Nephron (organoid): Measurements from ENCODE around the gene TBX20.
"Not testable (repeated sequence)": the region's sequence is repeated elsewhere in the genome, so short reads cannot be mapped to it uniquely, and the experiment has no call there.

Experiments used
- H3K27ac Mint-ChIP-seq, 3 experiments: 2 replicates each; pipeline ENCODE4 v1.8.0; 2020; ENCODE audit warnings: mixed read lengths in 3 of 3, mild to moderate bottlenecking in 2 of 3, moderate library complexity in 1 of 3
- H3K27me3 Mint-ChIP-seq: 2 replicates; pipeline ENCODE4 v1.8.0; 2021; ENCODE audit warnings: low read depth, mild to moderate bottlenecking, moderate library complexity, mixed read lengths
- H3K36me3 Mint-ChIP-seq: 2 replicates; pipeline ENCODE4 v1.8.0; 2020; ENCODE audit warnings: low read depth, mixed read lengths
- H3K4me1 Mint-ChIP-seq: 2 replicates; pipeline ENCODE4 v1.8.0; 2020; ENCODE audit warnings: mixed read lengths
- H3K4me3 Mint-ChIP-seq, 3 experiments: 2 replicates each; pipeline ENCODE4 v1.8.0; 2020; ENCODE audit warnings: mild to moderate bottlenecking in 3 of 3, mixed read lengths in 3 of 3, moderate library complexity in 2 of 3
- H3K9me3 Mint-ChIP-seq: 2 replicates; pipeline ENCODE4 v1.8.0; 2020; ENCODE audit warnings: mixed read lengths
- CTCF ChIP-seq, 3 experiments: fragments of 200-600 bp; sonication (generic); IDR thresholded peaks; one replicate each; pipeline ENCODE4 v1.5.0; 2021; ENCODE audit warnings: antibody characterized with exemption in 3 of 3; ENCODE audit not compliant: unreplicated experiment in 3 of 3

The TBX20 gene

GRCh38 chr7:35198370-35199140 lies 55.3 kb downstream of the TBX20 start:
- not testable (repeated sequence) for H3K27me3 Mint-ChIP-seq, H3K27ac Mint-ChIP-seq, H3K4me1 Mint-ChIP-seq, H3K36me3 Mint-ChIP-seq, H3K9me3 Mint-ChIP-seq, H3K4me3 Mint-ChIP-seq

GRCh38 chr7:35191571-35191970 lies 62.3 kb downstream of the TBX20 start:
- not testable (repeated sequence) for H3K27ac Mint-ChIP-seq, H3K4me1 Mint-ChIP-seq, H3K9me3 Mint-ChIP-seq, H3K36me3 Mint-ChIP-seq, H3K4me3 Mint-ChIP-seq
- H3K27me3 Mint-ChIP-seq: peaks cover 26% of the 10 kb centered on the region

GRCh38 chr7:35190146-35190773 lies 63.6 kb downstream of the TBX20 start:
- H3K4me1 Mint-ChIP-seq, H3K27ac Mint-ChIP-seq, H3K9me3 Mint-ChIP-seq, H3K36me3 Mint-ChIP-seq: not testable (repeated sequence)
- Mint-ChIP-seq H3K27me3 (peaks cover 40% of the 10 kb centered on the region), H3K4me3 (peak overlapping the region in 2 of 3 experiments; percentile 64 to 65)

GRCh38 chr7:35186751-35187150 lies 67.1 kb downstream of the TBX20 start:
- peak overlapping the region; percentile 80 to 92 (median 81) for H3K4me3 Mint-ChIP-seq
- H3K4me1 Mint-ChIP-seq, H3K27ac Mint-ChIP-seq, H3K36me3 Mint-ChIP-seq, H3K9me3 Mint-ChIP-seq: not testable (repeated sequence)
- H3K27me3 Mint-ChIP-seq: peaks cover 59% of the 10 kb centered on the region

GRCh38 chr7:35185908-35186731 lies 67.8 kb downstream of the TBX20 start:
- Mint-ChIP-seq H3K9me3 (peaks cover 4% of the 10 kb centered on the region), H3K27ac (no peak overlapping the region), H3K36me3 (no peaks in the 10 kb centered on the region), H3K4me1 (peaks cover 5% of the 10 kb centered on the region), H3K4me3 (peak overlapping the region; percentile 80 to 92 (median 81)), H3K27me3 (peaks cover 59% of the 10 kb centered on the region)
- no peak for TF ChIP-seq CTCF (IDR thresholded peaks at IDR 0.05; ENCODE audit: unreplicated experiment in 3 of 3)

GRCh38 chr7:35185578-35185907 lies 68.4 kb downstream of the TBX20 start:
- not testable (repeated sequence) for H3K27ac Mint-ChIP-seq, H3K4me1 Mint-ChIP-seq, H3K9me3 Mint-ChIP-seq, H3K36me3 Mint-ChIP-seq
- Mint-ChIP-seq H3K4me3 (peak overlapping the region; percentile 50 to 92 (median 81)), H3K27me3 (peaks cover 59% of the 10 kb centered on the region)

GRCh38 chr7:35184961-35185360 lies 68.9 kb downstream of the TBX20 start:
- not testable (repeated sequence) for H3K27ac Mint-ChIP-seq, H3K4me1 Mint-ChIP-seq, H3K9me3 Mint-ChIP-seq, H3K36me3 Mint-ChIP-seq
- Mint-ChIP-seq H3K4me3 (peak overlapping the region; percentile 50 to 92 (median 81)), H3K27me3 (peaks cover 56% of the 10 kb centered on the region)

GRCh38 chr7:35183873-35184503 lies 69.9 kb downstream of the TBX20 start:
- not testable (repeated sequence) for H3K4me1 Mint-ChIP-seq, H3K27ac Mint-ChIP-seq, H3K4me3 Mint-ChIP-seq, H3K36me3 Mint-ChIP-seq, H3K9me3 Mint-ChIP-seq
- H3K27me3 Mint-ChIP-seq: peaks cover 52% of the 10 kb centered on the region

GRCh38 chr7:35180665-35181064 lies 73.2 kb downstream of the TBX20 start:
- H3K36me3 Mint-ChIP-seq, H3K4me1 Mint-ChIP-seq, H3K4me3 Mint-ChIP-seq, H3K9me3 Mint-ChIP-seq, H3K27ac Mint-ChIP-seq: not testable (repeated sequence)
- peaks cover 24% of the 10 kb centered on the region for H3K27me3 Mint-ChIP-seq

- not testable (repeated sequence) for H3K36me3 Mint-ChIP-seq, H3K4me1 Mint-ChIP-seq, H3K4me3 Mint-ChIP-seq, H3K27me3 Mint-ChIP-seq, H3K9me3 Mint-ChIP-seq
- peak overlapping the region in 1 of 3 experiments; percentile 21 for H3K27ac Mint-ChIP-seq
Measured at GRCh38 chr7:35173176-35173575, 80.7 kb downstream of the TBX20 start.

- not testable (repeated sequence) for H3K4me1 Mint-ChIP-seq, H3K36me3 Mint-ChIP-seq, H3K4me3 Mint-ChIP-seq, H3K27me3 Mint-ChIP-seq, H3K27ac Mint-ChIP-seq, H3K9me3 Mint-ChIP-seq
Measured at GRCh38 chr7:35172131-35172530, 81.8 kb downstream of the TBX20 start.

- not testable (repeated sequence) for H3K36me3 Mint-ChIP-seq, H3K27ac Mint-ChIP-seq, H3K27me3 Mint-ChIP-seq, H3K9me3 Mint-ChIP-seq, H3K4me1 Mint-ChIP-seq, H3K4me3 Mint-ChIP-seq
Measured at GRCh38 chr7:35167658-35168057, 86.2 kb downstream of the TBX20 start.

GRCh38 chr7:35167158-35167557 lies 86.7 kb downstream of the TBX20 start:
- not testable (repeated sequence) for H3K4me3 Mint-ChIP-seq, H3K27me3 Mint-ChIP-seq, H3K9me3 Mint-ChIP-seq, H3K36me3 Mint-ChIP-seq, H3K27ac Mint-ChIP-seq, H3K4me1 Mint-ChIP-seq
